ENCODE results near the gene P2RY8.
A peak's percentile ranks its signal among the peaks of the same experiment; 100 is the strongest.
"Not testable (repeated sequence)": the region's sequence is repeated elsewhere in the genome, so short reads cannot be mapped to it uniquely, and the experiment has no call there.

Gene P2RY8

DNA sequence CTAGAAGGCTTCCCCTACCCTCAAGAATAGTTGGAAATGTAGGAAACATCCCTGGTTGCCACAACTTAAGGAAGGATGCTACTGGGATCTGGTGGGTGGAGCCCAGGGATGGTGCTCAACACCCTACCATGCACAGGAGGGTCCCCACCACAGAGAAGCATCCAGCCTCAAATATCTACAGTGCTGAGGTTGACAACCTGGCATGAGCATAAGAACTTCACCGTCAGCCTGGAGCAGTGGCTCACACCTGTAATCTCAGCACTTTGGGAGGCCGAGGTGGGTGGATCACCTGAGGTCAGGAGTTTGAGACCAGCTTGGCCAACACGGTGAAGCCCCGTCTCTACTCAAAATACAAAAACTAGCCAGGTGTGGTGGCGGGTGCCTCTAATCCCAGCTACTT, 60.3 kb downstream of the P2RY8 start:
- TF ChIP-seq, protein P1, sequence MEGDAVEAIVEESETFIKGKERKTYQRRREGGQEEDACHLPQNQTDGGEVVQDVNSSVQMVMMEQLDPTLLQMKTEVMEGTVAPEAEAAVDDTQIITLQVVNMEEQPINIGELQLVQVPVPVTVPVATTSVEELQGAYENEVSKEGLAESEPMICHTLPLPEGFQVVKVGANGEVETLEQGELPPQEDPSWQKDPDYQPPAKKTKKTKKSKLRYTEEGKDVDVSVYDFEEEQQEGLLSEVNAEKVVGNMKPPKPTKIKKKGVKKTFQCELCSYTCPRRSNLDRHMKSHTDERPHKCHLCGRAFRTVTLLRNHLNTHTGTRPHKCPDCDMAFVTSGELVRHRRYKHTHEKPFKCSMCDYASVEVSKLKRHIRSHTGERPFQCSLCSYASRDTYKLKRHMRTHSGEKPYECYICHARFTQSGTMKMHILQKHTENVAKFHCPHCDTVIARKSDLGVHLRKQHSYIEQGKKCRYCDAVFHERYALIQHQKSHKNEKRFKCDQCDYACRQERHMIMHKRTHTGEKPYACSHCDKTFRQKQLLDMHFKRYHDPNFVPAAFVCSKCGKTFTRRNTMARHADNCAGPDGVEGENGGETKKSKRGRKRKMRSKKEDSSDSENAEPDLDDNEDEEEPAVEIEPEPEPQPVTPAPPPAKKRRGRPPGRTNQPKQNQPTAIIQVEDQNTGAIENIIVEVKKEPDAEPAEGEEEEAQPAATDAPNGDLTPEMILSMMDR (IDR thresholded peaks at IDR 0.05; ENCODE audit: low read length, missing control alignments), result no peak
- no peak overlapping the region for H3K4me3 ChIP-seq (replicated peaks; ENCODE audit: low read depth, low read length)
- DNase-seq (ENCODE audit: low read depth), result no peak

DNA sequence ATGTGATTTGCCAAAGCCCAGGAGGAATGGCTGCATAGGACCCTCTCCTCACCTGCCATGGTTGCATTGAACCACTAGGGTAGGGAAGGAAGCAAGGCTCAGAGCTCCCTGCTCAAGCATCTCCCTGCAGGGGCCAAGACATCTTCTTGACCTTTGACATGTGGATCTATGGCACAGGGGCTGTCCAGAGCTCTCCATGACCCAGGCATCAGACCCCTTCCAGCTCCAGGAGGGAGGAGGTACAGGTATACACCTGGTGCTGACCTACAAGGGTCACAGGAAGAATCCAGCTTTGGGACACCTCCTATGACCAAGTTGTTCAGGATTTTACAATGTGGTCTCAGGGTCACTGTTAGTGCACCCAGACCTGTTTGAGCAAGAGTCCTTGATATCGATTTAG, 61.1 kb downstream of the P2RY8 start:
- TF ChIP-seq, protein P1 (IDR thresholded peaks at IDR 0.05; ENCODE audit: low read length, missing control alignments), result no peak
- H3K4me3 ChIP-seq (replicated peaks; ENCODE audit: low read depth, low read length), result no peak overlapping the region
- no peak for DNase-seq (ENCODE audit: low read depth)

DNA sequence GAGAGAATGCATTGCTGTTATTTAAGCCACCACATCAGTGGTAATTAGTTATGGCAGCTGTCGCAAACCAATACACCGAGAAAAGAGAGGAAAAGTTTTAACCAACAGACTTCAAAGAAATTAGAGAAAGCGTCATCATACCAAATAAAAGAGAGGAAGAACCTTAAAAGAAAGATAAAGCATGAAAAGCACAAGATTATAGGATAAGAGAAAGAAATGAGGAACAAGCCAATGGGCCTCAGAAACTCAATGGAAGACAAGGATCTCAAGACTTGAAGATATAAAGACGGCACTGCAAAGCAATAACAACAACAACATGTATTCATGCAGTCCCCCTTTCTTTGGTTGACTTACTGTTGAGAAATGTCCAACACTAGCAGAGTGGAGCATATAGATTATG, 61.5 kb downstream of the P2RY8 start:
- DNase-seq (ENCODE audit: low read depth), result no peak
- no peak overlapping the region for H3K4me3 ChIP-seq (replicated peaks; ENCODE audit: low read depth, low read length)
- TF ChIP-seq, protein P1 (IDR thresholded peaks at IDR 0.05; ENCODE audit: low read length, missing control alignments), result no peak

DNA sequence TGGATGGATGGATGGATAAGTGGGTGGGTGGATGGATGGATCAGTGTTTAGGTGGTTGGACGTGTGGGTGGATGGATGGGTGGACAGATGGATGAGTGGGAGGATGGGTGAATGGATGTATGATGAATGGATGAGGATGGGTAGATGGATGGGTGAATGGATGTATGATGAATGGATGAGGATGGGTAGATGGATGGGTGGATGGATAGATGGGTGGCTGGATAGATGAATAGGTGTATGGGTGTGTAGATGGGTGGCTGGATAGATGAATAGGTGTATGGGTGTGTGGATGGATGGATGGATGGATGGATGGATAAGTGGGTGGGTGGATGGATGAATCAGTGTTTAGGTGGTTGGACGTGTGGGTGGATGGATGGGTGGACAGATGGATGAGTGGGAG, 62.4 kb downstream of the P2RY8 start:
- H3K4me3 ChIP-seq (replicated peaks; ENCODE audit: low read depth, low read length); DNase-seq (ENCODE audit: low read depth): not testable (repeated sequence)

DNA sequence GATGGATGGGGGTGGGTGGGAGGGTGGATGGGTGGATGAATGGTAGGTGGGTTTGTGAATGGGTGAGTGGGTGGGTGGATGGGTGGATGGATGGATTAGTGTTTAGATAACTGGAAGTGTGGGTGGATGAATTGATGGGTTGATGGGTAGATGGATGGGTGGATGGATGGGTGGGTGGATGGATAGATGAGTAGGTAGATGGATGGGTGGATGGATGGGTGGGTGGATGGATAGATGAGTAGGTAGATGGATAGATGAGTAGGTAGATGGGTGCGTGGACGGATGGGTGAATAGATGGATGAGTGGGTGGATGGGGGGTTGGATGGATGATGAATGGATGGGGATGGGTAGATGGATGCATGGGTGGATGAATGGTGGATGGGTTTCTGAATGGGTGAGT, 64.0 kb downstream of the P2RY8 start:
- DNase-seq (ENCODE audit: low read depth), result no peak
- TF ChIP-seq, protein P1 (IDR thresholded peaks at IDR 0.05; ENCODE audit: low read length, missing control alignments), result no peak
- no peak overlapping the region for H3K4me3 ChIP-seq (replicated peaks; ENCODE audit: low read depth, low read length)

DNA sequence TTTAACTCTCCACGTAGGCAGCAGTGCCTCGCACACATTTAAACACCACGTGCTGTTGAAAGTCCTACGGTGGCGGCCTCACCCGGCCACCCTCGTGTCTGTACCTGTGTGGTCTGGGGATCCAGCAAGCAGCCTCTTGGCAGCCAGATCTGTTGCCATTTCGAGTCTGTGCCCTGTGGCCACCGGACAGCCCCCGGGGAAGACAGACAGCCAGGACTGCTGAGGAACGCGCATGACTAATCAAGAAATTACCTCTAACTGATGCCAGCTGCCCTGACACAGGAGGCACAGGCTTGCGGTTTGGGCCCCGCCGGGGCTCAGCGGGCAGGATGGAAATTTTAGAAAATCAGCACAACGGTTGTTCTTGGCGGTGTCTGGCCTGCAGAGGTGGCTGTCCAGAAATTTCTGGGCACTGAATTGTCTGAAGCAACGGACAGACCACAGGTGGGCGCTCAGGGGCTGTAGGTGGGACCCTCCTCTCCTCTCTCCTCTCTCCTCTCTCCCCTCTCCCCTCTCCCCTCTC, 68.7 kb downstream of the P2RY8 start:
- TF ChIP-seq, protein P1 (IDR thresholded peaks at IDR 0.05; ENCODE audit: low read length, missing control alignments), result no peak
- no peak overlapping the region for H3K4me3 ChIP-seq (replicated peaks; ENCODE audit: low read depth, low read length)
- DNase-seq (ENCODE audit: low read depth), result peak; percentile 9

DNA sequence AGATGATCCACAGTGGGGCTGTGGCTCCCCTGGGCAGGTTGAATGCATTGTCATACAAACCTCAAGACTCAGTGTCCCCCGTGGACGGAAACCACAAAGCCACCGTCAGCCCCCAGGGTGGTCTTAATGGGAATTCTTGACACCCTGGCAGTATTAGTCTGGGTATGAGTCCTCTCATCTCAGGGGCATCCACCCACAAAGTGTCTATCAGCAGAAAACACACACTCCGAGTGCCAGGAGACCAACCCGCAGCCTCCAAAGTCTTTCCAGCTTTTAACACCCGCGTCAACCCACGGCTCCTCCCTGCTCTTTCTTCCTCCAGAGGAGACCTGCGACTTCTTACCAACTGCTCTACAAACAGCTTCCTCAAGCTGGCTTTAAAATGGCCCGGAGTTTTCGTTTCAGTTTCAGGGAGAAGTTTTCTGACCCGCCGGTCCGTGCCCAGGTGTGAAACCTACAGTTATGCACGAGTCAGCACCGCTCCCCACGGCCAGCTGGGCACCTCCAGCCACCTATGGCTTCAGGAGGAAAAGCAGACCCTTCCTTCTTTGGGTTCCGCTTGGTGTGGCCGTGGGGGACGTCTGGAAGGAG, 69.9 kb downstream of the P2RY8 start:
- TF ChIP-seq, protein P1 (IDR thresholded peaks at IDR 0.05; ENCODE audit: low read length, missing control alignments), result no peak
- DNase-seq (ENCODE audit: low read depth), result no peak
- H3K4me3 ChIP-seq (replicated peaks; ENCODE audit: low read depth, low read length), result no peak overlapping the region
